Hematopoietic multipotent progenitor cell treated with erythropoietin and hydrocortisone succinate and interleukin-3 and kit ligand, for 8 days (in vitro differentiated cells): ENCODE measurements around the gene WASHC4.

Source experiments
- DNase-seq: peaks from one replicate; pipeline ENCODE4 v3.0.0-alpha.2; 2015

Gene WASHC4

GRCh38 chr12:105107494-105108371, at the start of gene WASHC4:
TSS of gene WASHC4 (plus strand) at chr12:105107731. CDS start at chr12:105107801, 70 bp downstream.
- peak; percentile 92 for DNase-seq

DNA sequence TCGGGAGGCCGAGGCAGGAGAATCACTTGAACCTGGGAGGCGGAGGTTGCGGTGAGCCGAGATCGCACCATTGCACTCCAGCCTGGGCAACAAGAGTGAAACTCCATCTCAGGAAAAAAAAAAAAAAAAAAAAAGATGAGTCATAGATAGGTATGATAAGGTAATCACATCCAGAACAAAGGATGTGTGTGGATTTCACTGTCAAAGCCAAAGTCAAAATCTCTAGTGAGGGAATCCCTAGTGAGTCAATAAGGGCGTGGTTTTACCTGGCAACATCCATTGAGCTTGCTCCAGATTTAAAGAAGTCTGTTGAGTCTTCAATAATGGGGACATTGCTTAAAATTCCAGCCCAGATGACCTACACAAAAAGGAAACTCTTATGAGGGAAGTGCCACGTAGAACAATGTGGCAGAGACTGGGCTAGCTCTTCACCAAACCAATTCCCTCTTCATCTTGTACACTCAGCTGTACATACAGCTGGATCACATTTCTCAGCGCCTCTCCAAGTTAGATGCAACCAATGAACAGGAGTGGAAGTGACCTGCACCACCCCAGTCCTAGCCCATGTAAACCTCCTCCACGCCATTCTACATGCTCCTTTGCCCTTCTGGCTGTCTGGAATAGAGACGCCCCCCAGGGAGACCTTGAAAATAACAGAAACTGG, 46.7 kb upstream of the WASHC4 start:
- no peak for DNase-seq

DNA sequence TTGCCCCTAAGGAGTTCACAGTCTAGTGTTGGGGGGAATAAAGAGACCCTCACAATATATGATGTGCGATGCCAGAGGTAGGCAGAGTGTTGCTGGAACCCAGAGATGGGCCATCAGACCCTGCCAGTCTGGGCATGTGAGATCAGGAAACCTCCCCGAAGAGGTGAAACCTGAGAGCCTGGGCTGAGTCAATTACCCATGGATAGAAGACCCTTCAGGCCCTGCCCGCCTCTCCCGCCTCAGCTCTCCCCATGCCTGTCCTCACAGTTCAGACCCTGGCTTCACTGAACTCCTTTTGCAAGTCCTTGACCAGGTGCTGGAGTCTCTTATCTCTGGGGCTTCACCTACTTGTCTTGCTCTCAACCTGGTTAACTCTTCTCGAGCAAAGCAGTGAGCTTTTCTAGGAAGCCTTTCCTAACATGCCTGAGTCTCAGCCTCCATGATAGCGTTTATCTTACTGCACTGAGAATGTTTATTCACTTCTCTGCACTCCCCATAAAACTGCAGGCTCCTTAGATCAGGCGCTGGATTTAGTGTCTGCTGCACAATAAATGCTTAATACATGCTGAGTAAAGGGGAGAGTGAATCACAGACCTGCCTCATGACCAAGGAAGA, 42.9 kb upstream of the WASHC4 start:
- no peak for DNase-seq

DNA sequence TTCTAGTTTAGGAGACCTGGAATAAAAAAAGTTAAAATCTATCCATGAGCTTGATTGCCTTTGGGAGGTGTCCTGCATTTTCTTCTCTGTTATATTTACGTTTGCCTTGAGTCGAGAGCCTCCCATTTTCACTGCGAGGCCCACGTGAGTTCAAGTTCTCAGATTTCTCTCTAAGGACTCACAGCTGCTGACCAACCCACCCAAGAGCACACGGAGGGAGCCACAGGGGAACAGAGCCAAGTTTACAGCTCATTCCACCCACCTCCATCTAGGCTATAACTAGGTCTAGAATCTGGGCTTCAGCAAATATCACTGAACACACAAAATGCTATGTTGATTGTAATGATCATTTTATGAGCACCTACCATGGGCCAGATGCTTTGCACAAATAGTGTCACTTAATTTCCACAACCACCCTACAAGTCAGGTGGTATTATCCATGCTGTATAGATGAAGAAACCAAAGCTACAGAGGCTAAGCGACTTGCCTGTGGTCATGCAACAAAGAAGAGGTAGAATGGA, 40.0 kb upstream of the WASHC4 start:
- DNase-seq, result no peak

- DNase-seq, result no peak
Measured at GRCh38 chr12:105069936-105070702, 37.4 kb upstream of the WASHC4 start.

GRCh38 chr12:105071981-105072380, 35.5 kb upstream of the WASHC4 start:
- DNase-seq, result no peak

DNA sequence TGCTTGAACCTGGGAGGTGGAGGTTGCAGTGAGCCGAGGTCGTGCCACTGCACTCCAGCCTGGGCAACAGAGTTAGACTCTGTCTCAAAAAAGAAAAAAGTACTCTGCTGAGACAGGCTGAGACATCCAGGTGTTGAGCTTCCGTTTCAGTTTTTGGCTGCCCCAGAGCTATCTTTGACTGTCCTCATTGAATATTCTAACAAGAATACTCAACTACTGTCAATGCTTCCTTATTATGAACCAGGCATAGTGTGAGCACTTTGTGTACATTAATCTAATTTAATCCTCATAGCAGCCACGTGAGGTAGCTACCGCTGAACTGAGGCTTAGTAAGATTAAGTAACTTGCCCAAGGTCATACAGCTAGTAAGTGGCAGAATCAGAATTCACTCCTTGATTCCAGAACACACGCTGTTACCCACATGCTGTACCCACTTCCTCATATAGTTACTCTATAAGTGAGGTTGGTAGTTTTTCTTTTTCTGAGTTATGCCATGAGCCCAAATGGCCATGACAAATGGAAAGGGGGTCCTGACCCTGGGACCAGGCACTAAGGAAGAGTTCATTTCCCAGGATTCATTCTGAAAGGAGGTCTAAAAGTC, 34.5 kb upstream of the WASHC4 start:
- DNase-seq, result no peak

GRCh38 chr12:105076098-105076497, 31.4 kb upstream of the WASHC4 start:
- no peak for DNase-seq

- DNase-seq, result no peak
Measured at GRCh38 chr12:105076913-105077312, 30.6 kb upstream of the WASHC4 start.

DNA sequence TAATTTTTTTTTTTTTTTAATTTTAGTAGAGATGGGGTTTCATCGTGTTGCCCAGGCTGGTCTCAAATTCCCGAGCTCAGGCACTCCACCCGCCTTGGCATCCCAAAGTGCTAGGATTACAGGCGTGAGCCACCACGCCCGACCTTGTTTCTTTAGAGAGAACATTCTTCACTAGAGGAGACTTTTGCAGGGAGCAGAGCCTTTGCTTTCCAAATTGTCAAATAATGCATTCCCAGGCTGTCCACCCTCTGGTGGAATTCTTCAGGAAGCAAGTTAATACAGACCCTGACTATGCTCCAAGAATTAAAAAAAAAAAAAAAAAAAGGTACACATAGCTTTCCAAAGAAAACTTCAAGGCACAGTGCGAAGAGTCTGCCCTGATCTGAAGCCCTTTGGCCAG, 30.1 kb upstream of the WASHC4 start:
- no peak for DNase-seq

DNA sequence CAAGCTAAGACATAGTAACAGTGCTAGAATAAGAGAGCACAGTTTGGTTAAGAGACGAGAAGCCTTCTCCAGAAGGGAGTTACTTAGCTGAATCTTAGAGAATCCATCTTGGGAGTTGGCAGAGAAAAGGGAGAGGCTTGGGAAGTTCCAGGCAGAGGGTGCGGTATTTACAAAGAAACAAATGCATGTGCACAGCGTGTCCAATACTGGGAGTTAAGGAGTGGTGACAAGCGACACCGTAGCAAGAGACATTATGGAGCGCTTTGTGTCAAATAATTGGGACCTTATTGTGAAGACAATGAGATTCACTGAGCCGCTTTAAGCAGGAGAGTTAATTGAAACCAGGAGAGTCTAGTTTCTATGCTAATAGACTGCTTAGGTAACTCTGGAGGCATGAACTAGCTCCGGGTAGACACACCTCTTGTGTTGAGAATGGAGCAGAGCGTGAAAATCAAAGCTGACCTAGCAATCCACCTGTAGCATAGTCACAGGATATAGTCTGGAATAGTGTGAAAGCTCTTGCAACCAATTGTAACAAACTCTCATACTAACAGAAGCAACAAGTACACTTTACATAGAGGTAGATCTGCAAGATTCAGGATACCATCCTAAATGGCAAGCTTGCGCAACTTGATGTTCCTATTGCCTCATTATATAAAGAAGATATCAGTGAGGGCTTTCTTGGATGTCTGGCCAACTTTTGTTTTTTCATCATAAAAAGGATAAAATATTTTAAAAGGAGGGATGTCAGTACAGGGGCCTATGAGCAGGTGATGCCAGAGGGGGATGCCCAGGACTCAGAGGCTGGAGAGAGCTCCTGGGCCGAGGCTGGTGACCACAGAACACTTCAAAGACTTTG, 28.6 kb upstream of the WASHC4 start:
- DNase-seq, result no peak

GRCh38 chr12:105083031-105083430, 24.5 kb upstream of the WASHC4 start:
- DNase-seq, result no peak

- DNase-seq, result no peak
Measured at GRCh38 chr12:105083551-105084105, 23.9 kb upstream of the WASHC4 start.

DNA sequence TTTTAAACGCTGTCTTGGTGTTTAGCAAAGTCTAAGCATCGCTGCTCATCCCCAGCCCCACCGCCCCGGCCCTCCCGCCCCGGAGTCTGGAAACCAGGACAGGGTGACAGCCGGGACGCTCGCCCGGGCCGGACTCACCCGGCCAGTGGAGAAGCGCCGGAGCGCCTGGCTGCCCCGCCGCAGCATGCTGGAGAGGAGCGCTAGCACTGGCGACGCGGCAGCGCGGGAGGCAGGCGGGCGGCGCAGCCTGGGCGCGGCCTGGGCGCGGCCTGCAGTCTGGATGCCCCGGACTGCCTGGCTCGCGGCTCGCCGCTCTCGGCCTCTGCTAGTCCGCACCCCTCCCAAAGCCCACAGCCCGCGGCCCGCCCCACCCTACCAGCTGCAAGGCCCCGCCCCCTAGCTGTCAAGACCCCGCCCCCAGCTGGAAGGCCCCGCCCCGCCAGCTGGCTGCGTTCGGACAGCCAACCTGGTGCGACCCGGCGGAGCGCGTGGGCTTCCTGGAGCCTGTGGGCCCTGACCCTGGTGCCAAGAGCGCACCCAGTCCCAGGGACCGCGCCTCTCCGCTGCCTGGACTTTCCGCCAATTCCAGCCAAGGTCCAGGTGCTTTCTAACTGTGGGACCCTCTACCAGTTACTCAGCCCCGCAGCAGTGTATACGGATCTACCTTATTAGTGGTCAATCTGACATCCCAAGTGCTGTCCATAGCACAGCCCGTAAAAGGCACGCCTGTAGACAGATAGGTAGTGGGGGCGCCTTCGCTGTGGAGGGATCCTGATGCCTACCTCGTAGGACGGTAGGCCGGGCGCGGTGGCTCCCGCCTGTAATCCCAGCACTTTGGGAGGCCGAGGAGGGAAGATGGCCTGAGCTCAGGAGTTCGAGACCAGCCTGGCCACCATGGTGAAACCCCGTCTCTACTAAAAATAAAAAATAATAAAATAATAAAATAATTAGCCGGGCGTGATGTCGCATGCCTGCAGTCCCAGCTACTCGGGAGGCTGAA, 23.0 kb upstream of the WASHC4 start, which contains the start of gene ALDH1L2:
ALDH1L2 (minus strand) TSS at position 208 of the 1,000 bp plus-strand sequence; CDS start at position 186, 22 bp downstream.
- peak; percentile 74 for DNase-seq

GRCh38 chr12:105085501-105085900, 22.0 kb upstream of the WASHC4 start:
- DNase-seq, result no peak

DNA sequence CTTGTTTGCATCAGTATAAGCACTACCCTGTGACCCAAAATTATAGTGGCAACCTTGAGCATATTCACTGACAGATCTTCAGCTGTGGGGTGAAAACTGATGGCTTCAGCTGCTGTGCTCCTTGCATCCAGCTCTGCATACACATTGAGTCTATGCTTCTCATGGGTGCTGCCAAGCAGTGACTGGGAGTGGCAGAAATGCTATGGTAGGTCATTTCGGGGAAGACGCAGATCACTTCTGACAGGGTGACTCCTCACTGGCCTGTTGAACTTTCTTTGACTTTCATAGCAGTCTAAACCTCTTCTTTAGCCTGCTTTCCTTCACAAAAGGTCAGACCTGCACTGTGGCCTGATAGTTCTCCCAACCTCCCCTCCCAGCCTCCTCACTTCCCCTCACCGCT, 17.7 kb upstream of the WASHC4 start:
- DNase-seq, result no peak

GRCh38 chr12:105090361-105090760, 17.2 kb upstream of the WASHC4 start:
- no peak for DNase-seq

- DNase-seq, result no peak
Measured at GRCh38 chr12:105091476-105092206, 15.9 kb upstream of the WASHC4 start.

DNA sequence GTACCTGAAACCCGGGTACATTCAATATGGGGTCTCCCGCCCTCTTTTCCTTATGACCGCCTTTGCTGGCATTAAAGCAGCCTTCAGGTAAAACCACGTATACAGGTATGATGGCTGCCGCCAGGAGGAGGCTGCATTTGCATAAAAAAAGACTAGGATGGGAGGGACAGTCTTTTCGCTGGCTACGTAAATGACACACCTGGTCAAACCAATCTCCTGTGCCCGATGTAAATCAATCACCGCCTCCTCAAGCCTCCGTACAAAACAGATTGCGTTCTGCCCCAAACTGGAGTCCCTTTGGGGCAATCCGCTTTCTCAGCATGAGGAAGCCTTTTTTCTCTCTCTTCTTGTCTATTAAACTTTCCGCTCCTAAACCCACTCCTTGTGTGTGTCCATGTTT, 15.2 kb upstream of the WASHC4 start:
- DNase-seq, result no peak
